Natural killer cell (primary cell): Measurements from ENCODE around the gene SPECC1L. TPM values are rescaled to one million over a fixed set of nuclear protein-coding genes. Genes with fewer than 3 reads are reported as not detected.

Experiments used
- ATAC-seq, 3 donors: fragments of 150-1000 bp in 2 of 3; fragments of 200-7000 bp in 1 of 3; cut with Tn5 transposase; 1 replicate in 1 of 3; 2 replicates in 2 of 3; pipeline ENCODE4 v1.10.0; 2021; ENCODE audit warnings: mild to moderate bottlenecking in 2 of 3, moderate library complexity in 2 of 3
- DNase-seq, 2 donors: peaks; one replicate each; pipeline versions ENCODE4 v3.0.0 to v3.0.0-alpha.2; 2013 to 2021; ENCODE audit warnings: mixed read lengths in 1 of 2
- H3K27ac ChIP-seq: one replicate; pipeline ENCODE4 v1.5.1; 2013; ENCODE audit warnings: mild to moderate bottlenecking, low read length
- H3K27me3 ChIP-seq: one replicate; pipeline ENCODE4 v1.6.1; 2013; ENCODE audit warnings: low read length; ENCODE audit not compliant: control insufficient read depth, insufficient read depth
- H3K36me3 ChIP-seq: one replicate; pipeline ENCODE4 v1.6.1; 2013; ENCODE audit warnings: low read length; ENCODE audit not compliant: control insufficient read depth, insufficient read depth
- H3K4me1 ChIP-seq: one replicate; pipeline ENCODE4 v1.6.1; 2013; ENCODE audit warnings: low read length; ENCODE audit not compliant: control insufficient read depth, insufficient read depth
- H3K4me3 ChIP-seq: one replicate; pipeline ENCODE4 v1.5.1; 2013; ENCODE audit warnings: low read length
- H3K9me3 ChIP-seq: one replicate; pipeline ENCODE4 v1.6.1; 2013; ENCODE audit warnings: low read length; ENCODE audit not compliant: control insufficient read depth, insufficient read depth
- H3K27ac Mint-ChIP-seq, 2 donors: one replicate each; pipeline ENCODE4 v1.8.0; 2022; ENCODE audit warnings: mild to moderate bottlenecking in 2 of 2, mixed read lengths in 2 of 2, moderate library complexity in 1 of 2
- H3K27me3 Mint-ChIP-seq, 2 donors: one replicate each; pipeline ENCODE4 v1.8.0; 2022; ENCODE audit warnings: low read depth in 2 of 2, mixed read lengths in 2 of 2
- H3K36me3 Mint-ChIP-seq: one replicate; pipeline ENCODE4 v1.8.0; 2022; ENCODE audit warnings: mixed read lengths
- H3K4me1 Mint-ChIP-seq, 2 donors: one replicate each; pipeline ENCODE4 v1.8.0; 2022; ENCODE audit warnings: mixed read lengths in 2 of 2
- H3K4me3 Mint-ChIP-seq: one replicate; pipeline ENCODE4 v1.8.0; 2022; ENCODE audit warnings: mild to moderate bottlenecking, moderate library complexity, mixed read lengths
- H3K9me3 Mint-ChIP-seq, 2 donors: one replicate each; pipeline ENCODE4 v1.8.0; 2022; ENCODE audit warnings: mixed read lengths in 2 of 2
- CTCF ChIP-seq: fragments of 200-600 bp; IDR thresholded peaks from one replicate; pipeline ENCODE4 v1.8.0; 2022; ENCODE audit warnings: antibody characterized with exemption
- WGBS: methylation state at CpG from one replicate; pipeline ENCODE4 v1.1.7; 2013; ENCODE audit warnings: missing lambda C conversion rate; ENCODE audit not compliant: insufficient coverage; 5-methylcytosine and 5-hydroxymethylcytosine counted together
- intact Hi-C: fragments of 100-400 bp; cut with micrococcal nuclease; formaldehyde crosslinking; loops from one replicate; pipeline ENCODE4 v1.14.2; 2022
- total RNA-seq, 4 donors: library from RNA; stranded (reverse); fragments of 120-200 nt in 1 of 4; gene quantifications; one replicate each; pipeline versions ENCODE4 v1.2.3 to v1.2.4, GENCODE V29; 2013 to 2022

Gene SPECC1L
- total RNA-seq, 3 donors from 2014 or later (not counting 1 experiment from before 2014, with no cell fraction given): 46.1 to 52.9 (median 48.5) TPM

GRCh38 chr22:24400726-24401596 is 130.3 kb downstream of the SPECC1L start:
- no peak for DNase-seq
- peak overlapping the region in 1 of 2 donors; percentile 45 for H3K27ac Mint-ChIP-seq
- H3K9me3 Mint-ChIP-seq: no peaks in the 10 kb centered on the region
- intact Hi-C loops: no loop called here
- no peaks in the 10 kb centered on the region for H3K27me3 Mint-ChIP-seq
- Histone ChIP-seq H3K4me3 (peak overlapping the region; percentile 5), H3K4me1 (peaks cover 15% of the 10 kb centered on the region), H3K9me3 (no peaks in the 10 kb centered on the region), H3K27ac (peak overlapping the region; percentile 57), H3K36me3 (peaks cover 11% of the 10 kb centered on the region), H3K27me3 (no peaks in the 10 kb centered on the region)
- no peak for TF ChIP-seq CTCF
- ATAC-seq: peak in 2 of 3 donors; percentile 24 to 26
- 67% methylated on average over 8 of the region's 9 CpGs for WGBS
- H3K36me3 Mint-ChIP-seq: no peaks in the 10 kb centered on the region
- H3K4me3 Mint-ChIP-seq: no peak overlapping the region
- H3K4me1 Mint-ChIP-seq: peaks cover 21 to 24% of the 10 kb centered on the region in 2 donors

DNA sequence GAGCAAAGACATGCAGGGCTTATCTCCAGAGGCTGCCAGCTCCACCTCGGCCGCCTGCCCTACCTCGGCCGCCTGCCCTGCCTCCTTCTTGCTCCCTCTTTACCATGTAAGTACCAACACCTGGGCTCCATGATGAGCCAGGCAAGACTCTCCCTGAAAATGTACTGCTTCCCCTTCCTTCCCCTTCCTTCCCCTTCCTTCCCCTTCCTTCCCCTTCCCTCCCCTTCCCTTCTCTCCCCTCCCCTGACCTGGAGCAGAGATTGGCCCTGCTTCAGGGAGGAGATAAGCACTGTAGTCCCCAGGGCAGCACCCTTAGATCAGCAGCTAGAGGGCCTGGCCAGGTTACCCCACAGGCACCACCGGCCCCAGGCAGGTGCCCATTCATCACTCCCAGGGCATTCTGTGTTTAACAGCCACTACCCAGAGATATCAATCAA is 131.3 kb downstream of the SPECC1L start:
- no peak for TF ChIP-seq CTCF
- ATAC-seq: no peak
- Mint-ChIP-seq H3K4me3 (no peak overlapping the region), H3K4me1 (peaks cover 25 to 29% of the 10 kb centered on the region in 2 donors), H3K27ac (peak overlapping the region in 1 of 2 donors; percentile 75), H3K9me3 (no peaks in the 10 kb centered on the region), H3K36me3 (no peaks in the 10 kb centered on the region), H3K27me3 (no peaks in the 10 kb centered on the region)
- WGBS: 90% methylated on average over 5 of the region's 5 CpGs
- Histone ChIP-seq H3K27ac (no peak overlapping the region), H3K9me3 (no peaks in the 10 kb centered on the region), H3K36me3 (peaks cover 10% of the 10 kb centered on the region), H3K4me1 (peaks cover 20% of the 10 kb centered on the region), H3K4me3 (no peak overlapping the region), H3K27me3 (no peaks in the 10 kb centered on the region)
- no peak for DNase-seq
- intact Hi-C loops: no loop called here

GRCh38 chr22:24402460-24403192 is 132.0 kb downstream of the SPECC1L start:
- H3K27me3 Mint-ChIP-seq: no peaks in the 10 kb centered on the region
- H3K9me3 ChIP-seq: no peaks in the 10 kb centered on the region
- no peaks in the 10 kb centered on the region for H3K9me3 Mint-ChIP-seq
- no peak for DNase-seq
- H3K36me3 Mint-ChIP-seq: no peaks in the 10 kb centered on the region
- peak overlapping the region in 1 of 2 donors; percentile 75 for H3K27ac Mint-ChIP-seq
- peaks cover 26% of the 10 kb centered on the region for H3K4me1 ChIP-seq
- H3K4me3 ChIP-seq: no peak overlapping the region
- peaks cover 7% of the 10 kb centered on the region for H3K36me3 ChIP-seq
- ATAC-seq: peak; percentile 34 to 57 (median 42)
- no peak for TF ChIP-seq CTCF
- WGBS: 44% methylated on average over 3 of the region's 3 CpGs
- intact Hi-C loops: no loop called here
- no peaks in the 10 kb centered on the region for H3K27me3 ChIP-seq
- peaks cover 31 to 35% of the 10 kb centered on the region in 2 donors for H3K4me1 Mint-ChIP-seq
- H3K27ac ChIP-seq: no peak overlapping the region
- no peak overlapping the region for H3K4me3 Mint-ChIP-seq
